Fibroblast of lung (primary cell): Measurements from ENCODE around the gene PDGFB. TPM values are rescaled to one million over a fixed set of nuclear protein-coding genes. Genes with fewer than 3 reads are reported as not detected.

Experiments used
- DNase-seq, 2 donors: peaks; one replicate each; pipeline versions ENCODE4 v3.0.0 to v3.0.0-alpha.2; 2010; ENCODE audit warnings: low read depth in 2 of 2
- H2AFZ ChIP-seq: 2 replicates; pipeline ENCODE4 v1.5.1; 2012; ENCODE audit warnings: low read length, control low read depth, inconsistent platforms
- H3K27ac ChIP-seq: 2 replicates; pipeline ENCODE4 v1.5.1; 2011; ENCODE audit warnings: low read length, control low read depth; ENCODE audit not compliant: insufficient read depth
- H3K27me3 ChIP-seq: 2 replicates; pipeline ENCODE4 v1.5.1; 2011; ENCODE audit warnings: mild to moderate bottlenecking, low read length; ENCODE audit not compliant: control insufficient read depth, insufficient read depth
- H3K36me3 ChIP-seq: 2 replicates; pipeline ENCODE4 v1.5.1; 2011; ENCODE audit warnings: low read length; ENCODE audit not compliant: control insufficient read depth, insufficient read depth
- H3K4me1 ChIP-seq: 2 replicates; pipeline ENCODE4 v1.5.1; 2011; ENCODE audit warnings: low read length; ENCODE audit not compliant: control insufficient read depth, insufficient read depth; ENCODE audit errors: extremely low read depth
- H3K4me2 ChIP-seq: 2 replicates; pipeline ENCODE4 v1.5.1; 2011; ENCODE audit warnings: low read length, control low read depth; ENCODE audit not compliant: insufficient read depth; ENCODE audit errors: extremely low read depth
- H3K4me3 ChIP-seq, 4 experiments: fragments of 200-600 bp in 1 of 4; sonication (generic) in 1 of 4; replicated peaks in 1 of 4; 2 replicates each; pipeline ENCODE4 v1.5.1; 2011 to 2016; ENCODE audit warnings: low read length in 4 of 4, low read depth in 3 of 4, mild to moderate bottlenecking in 3 of 4, control low read depth in 2 of 4, inconsistent platforms in 1 of 4, mixed read lengths in 1 of 4; ENCODE audit not compliant: insufficient read depth in 1 of 4; ENCODE audit errors: control extremely low read depth in 1 of 4
- H3K79me2 ChIP-seq: 2 replicates; pipeline ENCODE4 v1.5.1; 2012; ENCODE audit warnings: mild to moderate bottlenecking, low read length, inconsistent platforms; ENCODE audit not compliant: control insufficient read depth, insufficient read depth
- H3K9ac ChIP-seq: 2 replicates; pipeline ENCODE4 v1.5.1; 2011; ENCODE audit warnings: mild to moderate bottlenecking, low read length, control low read depth; ENCODE audit not compliant: insufficient read depth
- H3K9me3 ChIP-seq: 2 replicates; pipeline ENCODE4 v1.5.1; 2012; ENCODE audit warnings: low read depth, low read length; ENCODE audit not compliant: control insufficient read depth, insufficient read depth
- H4K20me1 ChIP-seq: 2 replicates; pipeline ENCODE4 v1.5.1; 2011; ENCODE audit warnings: low read length; ENCODE audit not compliant: control insufficient read depth, insufficient read depth; ENCODE audit errors: extremely low read depth
- EZH2 ChIP-seq: IDR thresholded peaks from 2 replicates; pipeline ENCODE4 v1.5.1; 2012; ENCODE audit warnings: low read length, control low read depth, mild to moderate bottlenecking; ENCODE audit errors: missing control alignments
- polyA plus RNA-seq, 2 donors: library from polyadenylated mRNA; depleted of rRNA in 1 of 2; stranded (reverse) in 1 of 2; unstranded in 1 of 2; fragments of >200 nt; gene quantifications; 2 replicates each; pipeline ENCODE4 v1.2.1, GENCODE V29; 2011 to 2012; ENCODE audit warnings: missing spikeins in 1 of 2
- total RNA-seq: library from RNA; depleted of rRNA; stranded (reverse); fragments of >200 nt; gene quantifications from 2 replicates; pipeline ENCODE4 v1.2.1, GENCODE V29; 2014
- TF ChIP-seq, protein P1 (sequence below), 2 donors: IDR thresholded peaks in 1 of 2; conservative IDR thresholded peaks in 1 of 2; 1 replicate in 1 of 2; 2 replicates in 1 of 2; pipeline ENCODE4 v1.5.1; 2011 to 2012; ENCODE audit warnings: low read length in 2 of 2, control low read depth in 1 of 2, inconsistent platforms in 1 of 2, low read depth in 1 of 2, mild to moderate bottlenecking in 1 of 2

The PDGFB gene
- total and polyA plus RNA-seq, 2 donors (not counting 1 experiment from before 2014, with no cell fraction given): under 0.01 to 0.50 TPM

DNA sequence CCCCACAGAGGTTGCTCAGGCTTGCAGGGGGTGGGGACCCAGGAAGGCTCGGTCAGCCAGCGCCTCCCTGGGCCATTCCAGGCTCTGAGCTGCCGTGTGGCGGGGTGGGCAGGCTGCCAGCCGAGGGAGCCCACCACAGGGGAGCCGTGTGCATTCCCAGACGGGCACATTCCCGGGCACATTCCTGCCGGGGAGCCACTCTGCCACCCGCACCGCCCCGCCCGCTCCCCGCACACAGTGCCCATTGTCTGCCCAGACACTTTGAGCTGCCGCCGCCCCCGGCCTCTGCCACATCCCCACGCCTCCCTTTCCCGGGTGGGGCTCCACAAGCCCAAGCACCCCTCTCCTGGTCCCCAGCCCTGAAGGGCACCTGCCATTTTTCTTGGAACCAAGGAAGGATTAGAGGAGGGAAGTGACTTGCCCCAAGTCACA, 47.3 kb upstream of the PDGFB start:
- Histone ChIP-seq H3K36me3 (no peaks in the 10 kb centered on the region), H3K27me3 (no peaks in the 10 kb centered on the region), H3K4me3 (no peak overlapping the region), H2AFZ (no peak overlapping the region), H3K4me2 (no peak overlapping the region), H3K4me1 (peaks cover 7% of the 10 kb centered on the region), H3K27ac (no peak overlapping the region), H3K9ac (no peak overlapping the region), H3K9me3 (no peaks in the 10 kb centered on the region), H4K20me1 (no peaks in the 10 kb centered on the region), H3K79me2 (no peaks in the 10 kb centered on the region)
- DNase-seq: peak in 1 of 2 donors; percentile 33
- TF ChIP-seq, protein P1, sequence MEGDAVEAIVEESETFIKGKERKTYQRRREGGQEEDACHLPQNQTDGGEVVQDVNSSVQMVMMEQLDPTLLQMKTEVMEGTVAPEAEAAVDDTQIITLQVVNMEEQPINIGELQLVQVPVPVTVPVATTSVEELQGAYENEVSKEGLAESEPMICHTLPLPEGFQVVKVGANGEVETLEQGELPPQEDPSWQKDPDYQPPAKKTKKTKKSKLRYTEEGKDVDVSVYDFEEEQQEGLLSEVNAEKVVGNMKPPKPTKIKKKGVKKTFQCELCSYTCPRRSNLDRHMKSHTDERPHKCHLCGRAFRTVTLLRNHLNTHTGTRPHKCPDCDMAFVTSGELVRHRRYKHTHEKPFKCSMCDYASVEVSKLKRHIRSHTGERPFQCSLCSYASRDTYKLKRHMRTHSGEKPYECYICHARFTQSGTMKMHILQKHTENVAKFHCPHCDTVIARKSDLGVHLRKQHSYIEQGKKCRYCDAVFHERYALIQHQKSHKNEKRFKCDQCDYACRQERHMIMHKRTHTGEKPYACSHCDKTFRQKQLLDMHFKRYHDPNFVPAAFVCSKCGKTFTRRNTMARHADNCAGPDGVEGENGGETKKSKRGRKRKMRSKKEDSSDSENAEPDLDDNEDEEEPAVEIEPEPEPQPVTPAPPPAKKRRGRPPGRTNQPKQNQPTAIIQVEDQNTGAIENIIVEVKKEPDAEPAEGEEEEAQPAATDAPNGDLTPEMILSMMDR (conservative IDR thresholded peaks at IDR 0.05 in 1 of 2, IDR thresholded peaks at IDR 0.05 in 1 of 2; ENCODE audit: low read depth in 1 of 2, low read length in 2 of 2): no peak

DNA sequence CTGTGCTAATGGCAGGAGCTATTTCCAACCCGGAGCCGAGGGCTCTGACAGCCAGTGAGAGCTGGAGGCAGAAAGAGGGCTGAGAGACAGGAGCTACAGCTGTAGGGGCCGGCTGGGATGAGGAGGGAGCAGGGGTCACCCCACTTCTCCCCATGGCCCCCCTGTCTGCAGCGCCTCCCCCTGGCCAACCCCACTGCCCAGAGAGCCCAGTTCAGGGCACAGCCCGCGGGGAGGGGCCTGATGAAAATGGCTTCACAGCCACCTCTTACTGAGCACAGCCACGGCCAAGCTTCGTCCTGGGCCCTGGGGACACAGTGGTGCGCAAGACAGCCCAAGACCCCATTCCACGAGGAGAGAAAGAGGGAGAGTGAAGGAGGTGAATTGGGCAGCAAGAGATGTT, 46.7 kb upstream of the PDGFB start:
- Histone ChIP-seq H3K4me2 (no peak overlapping the region), H3K4me1 (peaks cover 4% of the 10 kb centered on the region), H3K4me3 (no peak overlapping the region), H4K20me1 (no peaks in the 10 kb centered on the region), H3K27ac (no peak overlapping the region), H3K36me3 (no peaks in the 10 kb centered on the region), H3K9me3 (no peaks in the 10 kb centered on the region), H2AFZ (no peak overlapping the region), H3K27me3 (no peaks in the 10 kb centered on the region), H3K79me2 (no peaks in the 10 kb centered on the region), H3K9ac (no peak overlapping the region)
- TF ChIP-seq EZH2: no peak
- TF ChIP-seq, protein P1 (conservative IDR thresholded peaks at IDR 0.05 in 1 of 2, IDR thresholded peaks at IDR 0.05 in 1 of 2; ENCODE audit: low read depth in 1 of 2, low read length in 2 of 2): no peak
- DNase-seq: no peak

DNA sequence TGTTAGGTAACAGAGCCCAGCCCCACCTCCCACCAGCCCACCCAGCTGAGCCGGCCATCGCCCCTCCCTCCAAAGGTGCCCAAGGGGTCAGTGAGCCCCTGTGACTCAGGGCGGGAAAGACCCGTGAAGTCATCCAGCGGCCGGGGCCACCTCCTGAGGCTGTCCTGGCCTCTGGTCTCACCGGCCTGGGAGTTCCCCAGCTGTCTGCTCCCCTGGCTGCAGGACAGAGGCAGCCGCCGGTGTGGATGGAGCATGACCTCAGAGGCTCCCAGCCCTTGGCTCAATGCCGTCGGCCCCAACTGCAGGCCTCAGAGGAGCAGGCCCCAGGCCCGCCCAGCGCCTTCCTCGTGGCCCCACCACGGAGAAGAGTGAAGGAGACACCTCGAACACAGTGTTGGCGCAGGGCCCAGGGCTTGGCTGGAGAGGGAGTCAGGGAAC, 46.0 kb upstream of the PDGFB start:
- H3K27ac ChIP-seq: no peak overlapping the region
- H3K4me3 ChIP-seq: no peak overlapping the region
- peaks cover 4% of the 10 kb centered on the region for H3K4me1 ChIP-seq
- TF ChIP-seq, protein P1 (conservative IDR thresholded peaks at IDR 0.05 in 1 of 2, IDR thresholded peaks at IDR 0.05 in 1 of 2; ENCODE audit: low read depth in 1 of 2, low read length in 2 of 2): no peak
- no peak for TF ChIP-seq EZH2
- H3K4me2 ChIP-seq: no peak overlapping the region
- H3K9ac ChIP-seq: no peak overlapping the region
- no peaks in the 10 kb centered on the region for H3K9me3 ChIP-seq
- peak; percentile 60 to 64 for DNase-seq
- H3K79me2 ChIP-seq: no peaks in the 10 kb centered on the region
- no peaks in the 10 kb centered on the region for H3K27me3 ChIP-seq
- no peak overlapping the region for H2AFZ ChIP-seq
- H3K36me3 ChIP-seq: no peaks in the 10 kb centered on the region
- no peaks in the 10 kb centered on the region for H4K20me1 ChIP-seq
